Lower leg skin (tissue), 3 donors: ENCODE results near the gene PDE8B.

Experiments
- CTCF ChIP-seq, 3 donors: fragments of 450-650 bp; IDR thresholded peaks; one replicate each; pipeline ENCODE4 v1.5.1; 2016; ENCODE audit warnings: antibody characterized with exemption in 3 of 3, mild to moderate bottlenecking in 3 of 3, moderate library complexity in 2 of 3
- POLR2A ChIP-seq, 2 donors: fragments of 450-650 bp; IDR thresholded peaks; one replicate each; pipeline ENCODE4 v1.6.1; 2016 to 2017; ENCODE audit warnings: antibody characterized with exemption in 2 of 2, mild to moderate bottlenecking in 1 of 2, moderate library complexity in 1 of 2

DNA sequence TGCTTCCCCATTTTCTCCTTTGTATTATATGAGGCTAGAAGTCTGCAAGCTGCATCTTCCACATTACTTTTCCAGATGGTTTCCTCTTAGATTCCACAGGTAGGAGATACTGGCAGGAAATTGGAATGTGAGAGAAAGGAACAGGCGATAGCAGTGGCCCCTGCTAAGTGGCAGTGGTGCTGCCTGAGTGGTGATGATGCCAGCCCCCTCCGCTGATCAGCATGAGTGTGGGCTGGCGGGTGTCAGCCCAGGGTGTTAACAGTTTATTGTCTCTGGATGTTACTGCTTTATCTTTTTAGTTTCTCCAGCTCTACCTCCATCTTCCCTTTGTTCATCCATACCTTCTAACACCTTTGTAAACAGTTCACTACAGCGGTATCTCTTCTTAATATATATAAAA, 13.2 kb downstream of the PDE8B start:
- TF ChIP-seq CTCF (IDR thresholded peaks at IDR 0.05) (no peak), POLR2A (IDR thresholded peaks at IDR 0.05) (no peak)
